Small intestine (tissue), 7 donors: ENCODE results near the gene CASP7. TPM values are rescaled to one million over a fixed set of nuclear protein-coding genes. Genes with fewer than 3 reads are reported as not detected.
"Not testable (repeated sequence)": the region's sequence is repeated elsewhere in the genome, so short reads cannot be mapped to it uniquely, and the experiment has no call there.

Experiments used
- DNase-seq, 2 donors: peaks; one replicate each; pipeline versions ENCODE4 v3.0.0 to v3.0.0-alpha.2; 2013
- FAIRE-seq: peaks from 2 replicates; lab custom pipeline; 2012; peaks lifted over from hg19 to GRCh38; lab: Jason Lieb, UNC
- H3K27ac ChIP-seq, 3 donors: one replicate each; pipeline ENCODE4 v1.5.1; 2013; ENCODE audit warnings: low read length in 2 of 3, mild to moderate bottlenecking in 2 of 3, control low read depth in 1 of 3, inconsistent platforms in 1 of 3, low read depth in 1 of 3, moderate library complexity in 1 of 3
- H3K27me3 ChIP-seq, 3 donors: one replicate each; pipeline ENCODE4 v1.6.1; 2013; ENCODE audit warnings: low read length in 3 of 3, inconsistent platforms in 1 of 3; ENCODE audit not compliant: control insufficient read depth in 3 of 3, insufficient read depth in 3 of 3
- H3K36me3 ChIP-seq, 3 donors: one replicate each; pipeline ENCODE4 v1.6.1; 2013; ENCODE audit warnings: low read length in 3 of 3, inconsistent platforms in 1 of 3, low read depth in 1 of 3, mild to moderate bottlenecking in 1 of 3, moderate library complexity in 1 of 3; ENCODE audit not compliant: control insufficient read depth in 3 of 3, insufficient read depth in 2 of 3
- H3K4me1 ChIP-seq, 3 donors: one replicate each; pipeline ENCODE4 v1.6.1; 2013; ENCODE audit warnings: low read length in 2 of 3, inconsistent platforms in 1 of 3, low read depth in 1 of 3, mild to moderate bottlenecking in 1 of 3, moderate library complexity in 1 of 3; ENCODE audit not compliant: control insufficient read depth in 3 of 3, insufficient read depth in 2 of 3
- H3K4me3 ChIP-seq, 3 donors: one replicate each; pipeline ENCODE4 v1.5.1; 2013; ENCODE audit warnings: low read length in 3 of 3, control low read depth in 1 of 3, inconsistent platforms in 1 of 3, low read depth in 1 of 3, mild to moderate bottlenecking in 1 of 3, moderate library complexity in 1 of 3
- H3K9me3 ChIP-seq, 2 donors: one replicate each; pipeline ENCODE4 v1.6.1; 2013; ENCODE audit warnings: low read depth in 1 of 2, low read length in 1 of 2; ENCODE audit not compliant: control insufficient read depth in 2 of 2, insufficient read depth in 1 of 2
- WGBS, 3 donors: extraction: QIAGEN DNeasy Blood & Tissue Kit; methylation state at CpG; one replicate each; pipeline ENCODE4 v1.1.7; 2013; 5-methylcytosine and 5-hydroxymethylcytosine counted together
- polyA plus RNA-seq, 4 donors: library from polyadenylated mRNA; stranded (reverse) in 3 of 4; unstranded in 1 of 4; fragments of 200-250 nt in 3 of 4; fragments of 120-200 nt in 1 of 4; gene quantifications; one replicate each; pipeline versions ENCODE4 v1.2.1 to v1.2.3, GENCODE V29; 2013
- donor health status: healthy with polysubstance abuse.
- donor health status: control.
- donor health status: control.
- donor health status: Bipolar disorder and iron deficiency.
- donor health status: healthy.

Gene CASP7
- polyA plus RNA-seq, 4 donors, result 33.5 to 139 (median 74.8) TPM

DNA sequence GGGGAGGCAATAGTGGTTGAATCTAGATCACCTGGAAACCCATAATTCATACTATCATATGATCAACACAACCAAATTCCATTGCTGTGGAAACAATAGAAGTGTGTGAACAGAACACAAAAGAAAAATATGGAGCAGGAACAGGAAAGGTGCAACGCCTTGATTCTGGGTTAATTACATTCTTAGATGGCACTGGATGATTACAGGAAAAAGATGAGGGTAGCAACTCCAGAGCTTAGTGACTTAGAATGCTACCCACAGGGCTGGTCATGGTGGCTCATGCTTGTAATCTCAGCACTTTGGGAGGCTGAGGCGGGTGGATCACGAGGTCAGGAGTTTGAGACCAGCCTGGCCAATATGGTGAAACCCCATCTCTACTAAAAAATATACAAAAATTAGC lies 91.4 kb downstream of the CASP7 start:
- DNase-seq, H3K27me3 ChIP-seq, H3K4me1 ChIP-seq, H3K4me3 ChIP-seq, FAIRE-seq, H3K9me3 ChIP-seq, H3K27ac ChIP-seq: not testable (repeated sequence)
- peaks cover 5 to 15% (median 10%) of the 10 kb centered on the region in 3 donors for H3K36me3 ChIP-seq
- WGBS, 3 donors, result 85 to 91% (median 85%) methylated on average over 3 of the region's 3 CpGs

DNA sequence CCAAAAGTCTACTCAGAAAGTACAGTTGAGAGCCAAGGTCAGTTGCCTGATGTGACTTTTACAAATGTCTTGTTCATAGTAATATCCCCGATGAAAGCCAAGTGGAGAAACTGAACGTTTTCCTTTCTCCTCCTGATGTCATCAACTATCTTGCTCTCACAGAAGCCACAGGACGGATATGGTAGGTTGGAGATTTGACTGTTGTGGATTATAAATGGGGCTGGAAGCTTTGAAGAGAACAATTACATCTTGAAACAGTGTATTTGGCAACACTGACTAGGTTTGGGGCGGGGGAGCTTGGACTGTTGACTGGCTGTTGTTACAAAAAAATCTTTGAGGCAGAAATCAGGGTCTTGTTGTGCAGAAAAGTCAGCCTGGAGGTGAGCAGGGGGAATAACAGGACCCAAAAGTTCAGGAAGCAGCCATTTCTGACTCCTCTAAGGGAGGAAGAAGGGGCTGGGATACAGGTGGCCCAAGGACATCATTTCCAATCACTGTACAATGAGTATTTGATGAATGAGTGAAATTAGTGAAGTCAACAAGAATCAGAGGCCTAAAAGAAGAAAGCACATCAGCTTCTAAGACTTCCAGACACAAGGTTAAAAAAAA lies 96.1 kb downstream of the CASP7 start:
- Histone ChIP-seq H3K4me1 (no peaks in the 10 kb centered on the region), H3K36me3 (peaks cover 0 to 17% (median 4%) of the 10 kb centered on the region in 3 donors), H3K9me3 (no peaks in the 10 kb centered on the region), H3K4me3 (no peak overlapping the region), H3K27ac (no peak overlapping the region), H3K27me3 (no peaks in the 10 kb centered on the region)
- WGBS, 3 donors, result 57 to 81% (median 63%) methylated on average over 4 of the region's 4 CpGs
- DNase-seq (no peak), FAIRE-seq (no peak)

DNA sequence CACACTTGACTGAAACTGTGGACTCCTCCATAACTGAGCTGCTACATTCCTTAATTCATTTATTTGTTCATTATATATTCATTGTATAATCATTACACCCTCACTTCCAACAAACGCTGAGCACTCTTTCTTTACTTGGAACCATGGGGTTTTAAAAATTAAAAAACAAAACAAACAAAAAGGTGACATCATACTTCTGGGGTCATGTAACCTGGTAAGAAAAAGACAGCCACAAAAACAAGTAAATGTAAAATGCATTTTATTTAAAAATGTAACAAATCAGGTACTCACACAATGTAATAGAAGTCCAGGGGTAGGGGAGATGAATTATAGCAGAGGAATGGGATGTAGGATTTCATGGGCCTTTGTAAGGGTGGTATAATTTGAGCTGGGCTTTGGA lies 96.8 kb downstream of the CASP7 start:
- H3K27me3 ChIP-seq, result no peaks in the 10 kb centered on the region
- no peaks in the 10 kb centered on the region for H3K4me1 ChIP-seq
- peaks cover 0 to 17% (median 4%) of the 10 kb centered on the region in 3 donors for H3K36me3 ChIP-seq
- H3K27ac ChIP-seq, result no peak overlapping the region
- DNase-seq, result no peak
- WGBS, 3 donors, result 76 to 83% (median 80%) methylated on average over 1 of the region's 1 CpG
- no peak for FAIRE-seq
- no peaks in the 10 kb centered on the region for H3K9me3 ChIP-seq
- no peak overlapping the region for H3K4me3 ChIP-seq

Other genes with a start within 250 kb of the CASP7 start
- gene HABP2, start 126.9 kb upstream of the CASP7 start, polyA plus RNA-seq, result 10 to 100 TPM in 1 of 4 donors, 1 to 10 TPM in 1, under 1 TPM in 1, not detected in 1; 0.89 to 16.3 (median 1.9) TPM
- gene NRAP, start 15.9 kb upstream of the CASP7 start, polyA plus RNA-seq, result 1 to 10 TPM in 1 of 4 donors, under 1 TPM in 3; 0.03 to 2.2 (median 0.18) TPM
- 10 to 100 TPM; 23.1 to 60.0 (median 39.8) TPM for gene PLEKHS1, start 71.8 kb downstream of the CASP7 start, polyA plus RNA-seq
- gene DCLRE1A, start 174.2 kb downstream of the CASP7 start, polyA plus RNA-seq, result 1 to 10 TPM; 3.8 to 9.5 (median 4.6) TPM
- 10 to 100 TPM in 1 of 4 donors, 1 to 10 TPM in 3; 4.1 to 18.3 (median 6.7) TPM for gene NHLRC2, start 174.7 kb downstream of the CASP7 start, polyA plus RNA-seq